SIG-M5 (cell line): ENCODE measurements around the gene MAPK8IP1.

Experiments
- DNase-seq: peaks from one replicate; lab custom pipeline; 2025; lab: John Stamatoyannopoulos, UW

Gene MAPK8IP1

DNA sequence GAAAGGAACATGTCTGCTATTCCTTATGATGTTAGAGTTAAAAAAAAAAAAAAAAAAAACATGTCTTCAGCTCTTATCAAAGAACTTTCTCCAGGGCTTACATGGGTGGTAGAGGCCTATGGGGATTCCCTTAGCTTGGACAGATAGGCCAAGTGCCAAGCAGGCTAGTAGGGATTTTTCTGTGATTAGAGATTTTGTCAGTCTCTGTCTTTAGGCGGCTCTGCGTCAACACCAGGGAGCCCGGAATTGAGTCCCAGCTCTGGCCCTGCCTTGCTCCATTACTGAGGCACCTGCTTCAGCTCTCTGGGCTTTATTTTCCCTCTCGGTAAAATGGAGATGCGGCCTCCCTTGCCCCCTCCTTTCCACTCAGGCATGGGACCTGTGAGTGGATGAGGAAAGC, 25.1 kb upstream of the MAPK8IP1 start:
- DNase-seq: no peak

DNA sequence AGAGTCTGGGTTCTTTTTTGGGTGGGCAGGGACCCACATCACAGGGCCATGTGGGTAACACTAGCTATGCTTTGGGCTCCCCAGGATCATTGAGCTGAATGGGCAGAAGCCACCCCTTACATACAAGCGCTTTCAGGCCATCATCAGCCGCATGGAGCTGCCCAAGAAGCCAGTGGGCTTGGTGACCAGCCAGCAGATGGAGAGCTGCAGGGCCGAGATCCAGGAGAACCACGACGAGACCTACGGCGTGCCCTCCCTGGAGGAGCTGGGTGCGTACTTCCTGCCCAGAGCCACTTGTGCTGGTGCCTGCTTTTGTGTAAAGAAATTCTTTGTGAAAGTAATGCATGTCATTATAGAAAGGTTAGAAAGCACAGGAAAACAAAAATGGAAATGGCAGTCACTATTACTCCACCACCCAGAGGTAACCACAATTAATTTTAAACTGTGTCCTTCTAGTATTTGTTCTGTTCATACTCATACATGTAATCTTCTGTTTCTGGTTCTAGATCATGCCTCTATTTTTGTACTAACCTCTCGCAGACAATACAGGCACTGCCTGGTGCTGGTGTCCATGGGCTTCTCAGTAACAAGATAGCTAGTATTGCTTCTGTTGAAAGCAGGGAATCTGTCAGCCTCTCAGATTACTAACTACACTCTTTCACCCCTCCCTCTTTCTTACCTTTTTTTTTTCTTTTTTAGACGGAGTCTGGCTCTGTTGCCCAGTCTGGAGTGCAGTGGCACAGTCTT, 24.5 kb upstream of the MAPK8IP1 start:
- DNase-seq: no peak

DNA sequence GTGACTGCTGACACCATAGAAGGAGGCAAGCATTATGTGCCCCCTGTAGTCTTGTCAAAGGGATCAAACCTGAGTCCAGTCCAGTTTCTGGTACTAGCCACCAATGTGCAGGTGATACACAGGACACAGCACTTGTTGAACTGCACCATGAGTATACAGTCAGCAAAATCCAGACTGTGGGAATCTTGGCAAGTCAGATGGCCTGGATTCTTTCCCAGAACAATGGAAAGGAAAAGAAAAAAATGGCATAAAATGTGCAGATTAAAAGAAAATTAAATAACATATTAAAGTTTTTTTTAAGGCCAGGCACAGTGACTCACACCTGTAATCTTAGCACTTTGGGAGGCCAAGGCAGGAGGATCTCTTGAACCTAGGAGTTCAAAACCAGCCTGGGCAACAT, 21.4 kb upstream of the MAPK8IP1 start:
- no peak for DNase-seq

DNA sequence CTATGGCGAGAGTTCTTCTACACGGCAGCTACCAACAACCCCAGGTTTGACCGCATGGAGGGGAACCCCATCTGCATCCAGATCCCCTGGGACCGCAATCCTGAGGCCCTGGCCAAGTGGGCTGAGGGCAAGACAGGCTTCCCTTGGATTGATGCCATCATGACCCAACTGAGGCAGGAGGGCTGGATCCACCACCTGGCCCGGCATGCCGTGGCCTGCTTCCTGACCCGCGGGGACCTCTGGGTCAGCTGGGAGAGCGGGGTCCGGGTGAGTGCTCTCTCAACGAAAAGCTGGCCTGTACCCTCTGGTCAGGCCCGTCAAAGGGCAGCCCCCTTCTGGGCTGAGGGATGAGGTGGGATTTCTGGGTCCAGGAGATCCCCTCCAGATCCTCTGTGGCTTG, 15.9 kb upstream of the MAPK8IP1 start:
- DNase-seq: no peak

DNA sequence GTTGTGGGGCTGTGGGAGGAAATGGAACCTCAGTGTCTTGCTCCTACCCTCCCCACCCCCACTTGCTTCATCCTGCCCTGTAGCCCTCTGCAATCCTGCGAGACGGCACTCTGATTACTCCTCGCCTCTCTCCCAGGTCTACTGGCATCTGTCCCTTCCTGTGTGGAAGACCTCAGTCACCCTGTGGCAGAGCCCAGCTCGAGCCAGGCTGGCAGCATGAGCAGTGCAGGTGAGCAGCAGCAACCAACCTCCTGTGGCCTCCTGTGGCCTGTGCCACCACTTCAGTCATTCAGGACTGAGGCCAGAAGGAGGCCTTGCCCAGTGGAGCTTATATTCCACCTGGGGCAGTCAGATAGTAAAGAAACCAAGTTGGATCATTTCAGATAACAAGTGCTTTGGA, 14.7 kb upstream of the MAPK8IP1 start:
- DNase-seq: no peak

DNA sequence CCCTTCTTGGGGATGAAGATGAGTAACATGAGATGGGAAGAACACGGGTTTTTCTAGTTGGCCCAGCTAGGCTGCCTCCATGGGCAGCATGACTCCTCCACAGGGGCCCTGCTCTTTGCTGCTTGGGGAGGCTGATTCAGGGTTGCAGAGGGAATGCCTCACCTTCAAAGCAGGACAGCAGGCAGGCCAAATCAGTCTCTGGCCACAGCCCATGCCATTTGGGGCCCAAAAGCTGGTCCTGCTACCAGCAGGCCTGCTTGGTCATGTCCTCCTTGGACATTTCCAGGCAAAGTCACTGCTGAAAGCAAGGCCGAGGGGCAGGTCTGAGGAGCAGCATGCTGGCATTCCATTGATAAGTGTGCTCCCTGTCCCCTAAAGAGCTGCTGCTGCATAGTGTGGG, 13.8 kb upstream of the MAPK8IP1 start:
- DNase-seq: no peak

DNA sequence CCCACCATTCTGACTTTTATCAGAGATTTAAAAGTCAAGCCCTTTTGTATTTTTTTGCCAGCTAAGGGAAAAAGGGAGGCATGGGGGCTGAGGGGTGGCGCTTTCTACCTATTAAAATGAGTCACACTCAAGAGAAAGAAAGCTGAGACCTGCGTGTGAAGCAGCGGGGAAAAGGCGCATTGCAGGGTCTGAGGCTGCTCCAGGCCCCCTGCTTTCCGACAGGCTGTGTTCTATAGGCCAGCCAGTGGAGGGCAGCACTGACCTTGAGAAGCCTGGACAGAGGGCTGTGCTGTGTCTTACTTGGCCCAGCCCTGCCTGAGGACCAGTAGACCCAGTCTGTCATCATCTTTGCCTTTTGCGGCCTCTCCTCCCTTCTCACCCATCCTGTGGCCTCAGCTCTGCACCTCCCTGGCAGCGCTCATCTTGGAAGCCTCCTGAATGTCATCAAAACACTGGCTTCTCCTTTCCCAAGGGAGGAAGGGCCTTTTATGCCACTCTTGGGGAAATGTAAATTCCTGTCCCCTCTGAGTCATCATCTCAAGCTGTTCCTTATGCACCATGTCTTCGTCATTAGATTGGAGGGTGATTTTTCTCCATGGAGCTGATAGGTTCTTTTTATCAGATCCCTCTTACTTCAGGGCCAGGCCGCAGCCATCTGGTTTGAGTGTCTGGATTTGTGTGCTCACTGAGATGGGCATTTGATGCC, 12.6 kb upstream of the MAPK8IP1 start:
- no peak for DNase-seq

DNA sequence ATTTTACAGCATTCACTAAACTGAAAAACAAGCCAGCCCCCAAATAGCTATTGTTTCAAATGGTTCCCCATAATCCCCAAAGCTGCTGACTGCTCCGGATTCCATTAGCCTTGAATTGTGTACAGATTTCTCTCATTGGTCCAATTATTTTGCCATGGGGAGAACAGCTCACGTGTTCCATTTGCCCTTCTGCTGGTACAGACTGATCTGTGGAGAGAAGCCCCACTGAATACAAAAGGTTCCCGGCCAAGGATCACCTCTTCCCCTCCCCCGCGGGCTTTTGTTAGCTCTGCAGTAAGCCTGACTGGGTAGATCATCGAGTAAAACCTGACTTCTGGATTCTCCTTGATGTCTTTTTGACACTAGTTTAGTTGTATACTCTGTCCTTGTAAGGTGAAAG, 9.1 kb upstream of the MAPK8IP1 start:
- no peak for DNase-seq

DNA sequence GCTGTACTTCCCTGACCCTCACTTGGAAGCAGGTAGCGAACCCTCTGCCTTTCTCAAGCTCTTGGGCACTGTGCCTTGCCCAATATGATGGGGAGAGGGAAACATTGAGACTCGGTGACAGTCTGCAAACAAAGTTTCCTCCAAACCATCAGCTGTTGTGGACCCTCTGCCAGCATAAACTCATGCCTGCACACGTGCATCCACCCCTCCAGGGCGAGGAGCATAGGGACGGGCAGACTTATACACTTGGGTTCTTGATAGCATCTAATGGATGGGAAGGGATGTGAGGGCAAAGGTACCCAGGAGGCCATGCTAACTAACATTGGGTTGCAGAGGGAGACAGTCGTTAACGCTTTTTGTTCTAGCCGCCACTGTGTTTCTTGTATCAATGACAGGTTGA, 8.2 kb upstream of the MAPK8IP1 start:
- DNase-seq: no peak

DNA sequence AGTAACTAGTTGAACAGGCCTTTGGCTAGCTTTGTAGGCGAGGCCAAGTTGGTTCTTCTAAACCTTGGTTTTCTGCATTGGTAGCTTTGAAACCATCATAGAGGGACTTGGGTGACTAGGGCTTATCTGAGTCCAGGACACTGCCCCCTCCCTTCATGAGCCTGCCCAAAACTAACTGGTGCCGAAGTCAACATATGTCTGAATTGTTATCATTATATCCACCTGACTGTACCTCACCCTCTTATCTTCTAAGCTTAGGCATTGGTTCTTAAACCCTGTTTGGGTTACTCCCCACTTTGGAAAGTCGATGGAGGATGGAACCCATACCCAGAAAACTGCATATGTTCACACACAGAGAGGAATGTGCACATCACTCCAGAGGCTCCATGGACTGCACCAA, 7.6 kb upstream of the MAPK8IP1 start:
- DNase-seq: no peak

DNA sequence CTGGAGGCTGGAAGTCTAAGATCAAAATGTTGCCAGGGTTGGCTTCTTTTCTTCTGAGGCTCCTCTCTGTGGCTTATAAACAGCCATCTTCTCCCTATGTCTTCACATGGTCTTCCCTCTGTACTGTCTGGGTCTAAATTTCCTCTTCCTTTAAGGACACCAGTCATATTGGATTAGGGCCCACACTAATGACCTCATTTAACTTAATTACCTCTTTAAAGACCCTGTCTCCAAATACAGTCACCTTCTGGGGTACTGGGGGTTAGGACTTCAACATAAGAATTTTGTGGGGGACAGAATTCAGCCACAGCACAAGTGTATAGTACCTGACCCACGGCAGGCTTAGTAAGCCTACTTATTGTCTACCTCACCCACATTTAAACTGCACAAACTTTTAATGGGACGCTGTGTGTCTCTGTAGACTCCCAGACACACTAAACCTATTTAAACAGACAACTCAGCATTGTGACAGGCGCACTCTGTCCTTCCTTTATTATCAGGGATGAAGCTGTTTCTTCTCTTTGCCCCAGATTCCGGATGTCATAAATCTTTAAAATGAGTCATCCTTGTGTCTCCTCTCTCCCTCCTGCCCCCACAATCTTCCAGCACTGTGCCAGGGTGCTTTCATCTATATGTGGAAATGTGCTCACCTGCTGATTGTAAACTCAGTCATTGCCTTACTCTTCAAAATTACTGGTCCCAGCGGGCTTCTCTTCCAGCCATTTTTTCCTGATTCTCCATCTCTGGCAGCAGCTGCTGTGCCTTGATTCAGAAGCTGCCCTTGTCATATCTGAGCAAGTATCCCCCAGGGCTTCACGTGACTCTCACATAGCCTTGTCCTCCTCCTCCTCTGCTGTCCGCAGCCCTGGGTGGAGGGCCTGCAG, 5.4 kb upstream of the MAPK8IP1 start:
- DNase-seq: no peak

DNA sequence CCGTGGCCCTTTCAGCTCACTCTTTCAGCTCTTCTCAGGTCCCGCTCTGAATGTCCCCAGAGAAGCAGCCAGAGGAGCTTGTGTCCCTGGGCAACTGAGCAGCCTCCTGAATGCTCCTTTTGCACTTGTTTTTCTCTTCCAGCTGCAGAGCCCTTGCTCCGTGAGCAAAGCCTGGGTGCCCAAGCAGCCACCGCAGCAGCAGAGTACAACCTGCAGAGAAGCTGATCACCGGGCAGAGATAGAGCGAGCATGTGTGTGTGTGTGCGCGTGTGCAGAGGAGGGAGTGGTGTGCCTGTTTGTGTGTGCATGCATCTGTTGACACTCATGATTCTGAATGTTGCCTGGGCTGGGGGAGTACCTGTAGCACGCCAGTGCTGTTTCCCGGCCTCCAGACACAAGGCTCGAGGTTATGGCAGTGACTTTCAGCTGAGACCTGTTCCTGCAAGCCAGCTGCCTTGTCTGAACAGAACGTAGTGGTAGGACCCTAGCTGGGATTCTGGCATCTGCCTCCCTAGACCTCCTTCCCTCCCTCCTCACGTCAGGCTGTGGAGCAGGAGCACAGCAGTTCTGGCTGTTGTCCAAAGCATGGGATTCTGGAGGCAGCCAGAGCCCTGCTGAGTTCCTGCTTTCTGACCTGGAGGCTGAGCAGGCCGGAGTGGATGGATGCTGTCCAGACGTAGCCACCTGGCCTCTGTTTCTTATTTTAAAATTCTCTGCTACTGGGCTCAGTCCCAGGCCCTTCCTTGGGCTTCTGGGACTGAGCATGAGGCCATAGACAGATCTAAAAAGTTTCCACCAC, 4.5 kb upstream of the MAPK8IP1 start:
- no peak for DNase-seq

DNA sequence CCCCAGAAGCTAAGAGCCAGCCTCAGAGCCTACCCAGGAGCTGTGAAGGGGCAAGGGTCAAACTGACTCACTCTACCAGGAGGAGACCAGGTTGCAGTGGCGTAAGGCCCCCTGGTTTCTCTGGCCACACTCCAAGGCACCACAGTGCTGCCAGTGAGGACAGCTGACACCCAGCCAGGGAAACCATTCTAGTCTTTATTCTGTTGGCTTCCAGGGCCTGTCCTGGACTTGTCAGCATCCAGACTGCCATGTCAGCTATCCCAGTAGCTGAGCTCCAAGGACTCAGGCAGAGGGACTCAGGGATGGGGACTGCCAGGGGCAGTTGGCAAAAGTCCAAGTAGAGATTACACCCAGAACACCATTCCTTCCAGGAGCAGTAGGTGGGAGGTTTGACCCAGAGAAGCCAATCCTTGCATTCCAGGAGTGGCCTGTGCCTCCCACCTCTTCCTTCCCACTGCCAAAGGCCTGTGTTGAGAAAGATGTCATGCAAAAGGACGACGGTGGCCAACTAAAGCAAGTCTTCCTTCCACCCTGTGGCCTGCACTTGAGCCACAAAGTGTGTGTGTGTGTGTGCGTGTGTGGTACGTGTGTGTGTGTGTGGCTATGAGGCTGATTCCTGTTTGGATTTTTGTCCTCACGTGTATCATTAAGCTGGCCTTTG, 3.6 kb upstream of the MAPK8IP1 start:
- no peak for DNase-seq

DNA sequence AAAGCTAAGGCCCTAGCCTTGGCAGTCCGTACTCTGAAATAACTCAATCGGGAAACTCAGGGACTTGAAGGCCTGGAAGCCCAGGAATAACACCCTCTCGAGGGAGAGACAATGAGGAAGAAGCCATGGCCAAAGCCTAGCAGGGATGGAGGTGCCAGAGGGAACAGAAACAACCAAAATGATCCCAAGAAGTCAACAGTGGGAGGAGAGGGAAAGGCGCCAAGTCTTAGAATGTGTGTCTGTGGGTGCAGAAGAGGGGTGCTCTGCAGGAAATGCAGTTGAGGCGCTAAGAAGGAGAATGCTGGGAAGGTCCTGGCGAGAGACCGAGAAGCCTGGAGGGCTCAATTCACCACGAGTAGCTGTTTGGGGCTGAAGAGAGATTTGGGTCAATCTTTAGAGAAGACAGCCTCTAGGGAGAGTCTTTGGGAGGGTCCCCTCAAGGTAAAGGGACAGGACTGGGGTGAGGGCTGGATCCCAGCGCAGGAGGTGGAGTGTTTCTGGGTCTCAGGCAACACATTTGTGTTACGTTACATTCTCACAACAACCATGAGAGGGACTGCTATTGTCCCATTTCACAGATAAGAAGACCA, 760 bp upstream of the MAPK8IP1 start:
- DNase-seq: no peak

DNA sequence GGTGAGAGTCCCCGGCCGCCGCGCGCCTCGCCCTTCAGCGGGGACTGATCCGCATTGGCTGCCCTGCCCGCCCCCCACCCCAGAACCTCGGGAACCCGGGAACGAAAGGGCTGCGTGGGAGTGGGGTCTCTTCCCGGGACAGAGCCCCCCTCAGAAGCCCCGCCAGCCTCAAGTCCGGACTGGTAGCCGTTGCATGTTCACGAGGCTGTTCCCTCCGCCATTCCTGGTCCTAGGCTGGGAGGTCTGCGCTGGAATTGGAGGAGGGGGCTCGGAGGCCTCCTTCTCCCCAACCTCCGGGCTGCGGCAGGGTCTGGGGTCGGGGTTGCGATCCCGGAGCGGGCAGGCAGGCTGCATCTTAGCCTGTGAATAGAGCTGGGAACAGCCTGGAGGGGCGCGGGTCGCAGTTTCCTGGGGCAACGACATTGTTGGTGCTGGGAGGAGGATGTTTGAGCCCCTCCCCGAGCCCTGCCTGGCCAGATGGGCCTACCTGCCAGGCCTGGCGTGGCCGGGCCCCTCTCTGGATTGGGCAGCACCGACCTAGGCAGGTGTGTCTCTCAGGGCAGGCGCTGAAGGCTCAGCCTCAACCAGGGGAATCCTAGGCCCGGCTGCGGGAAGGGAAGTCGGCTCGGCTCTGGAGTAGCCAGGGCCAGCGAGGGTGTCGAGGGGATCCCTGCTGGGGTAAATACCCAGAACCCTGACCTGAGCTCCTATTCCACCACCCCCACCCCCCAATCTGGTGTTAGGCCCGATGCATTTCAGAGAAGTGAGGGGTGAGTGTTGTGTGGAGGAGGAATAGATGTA, 670 bp downstream of the MAPK8IP1 start:
- no peak for DNase-seq

DNA sequence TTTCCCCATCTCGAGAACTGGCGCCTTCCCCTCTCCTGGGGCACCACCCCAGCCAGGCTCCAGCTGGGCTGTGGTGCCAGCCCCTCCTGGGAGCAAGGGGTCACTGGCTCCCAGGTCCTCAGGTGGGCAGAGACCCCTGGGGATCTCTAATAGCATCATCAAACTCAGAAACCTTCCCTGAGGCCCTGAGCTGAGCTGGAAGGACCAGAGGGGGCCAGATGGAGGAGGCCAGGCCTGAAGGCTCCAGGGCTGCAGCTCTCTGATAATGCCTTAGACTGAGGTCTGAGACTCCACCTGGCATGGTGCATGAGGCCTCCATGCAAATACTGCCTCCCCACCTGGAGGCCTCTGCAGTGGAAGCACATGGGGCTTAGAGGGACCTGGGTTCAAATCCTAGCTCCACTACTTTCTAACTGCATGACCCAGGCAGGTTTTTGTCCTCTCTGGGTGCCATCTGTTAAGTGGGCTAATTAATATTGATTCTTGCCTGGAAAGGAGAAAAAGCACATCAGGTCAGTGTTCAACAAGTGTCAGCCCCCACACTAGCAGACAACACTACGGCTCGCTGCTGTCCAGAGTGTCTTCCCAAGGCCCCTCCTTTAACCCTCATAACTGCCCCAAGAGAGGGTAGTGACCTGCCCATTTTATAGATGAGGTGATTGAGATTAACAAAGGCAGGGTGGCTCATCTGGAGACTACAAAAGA, 1.5 kb downstream of the MAPK8IP1 start:
- no peak for DNase-seq

DNA sequence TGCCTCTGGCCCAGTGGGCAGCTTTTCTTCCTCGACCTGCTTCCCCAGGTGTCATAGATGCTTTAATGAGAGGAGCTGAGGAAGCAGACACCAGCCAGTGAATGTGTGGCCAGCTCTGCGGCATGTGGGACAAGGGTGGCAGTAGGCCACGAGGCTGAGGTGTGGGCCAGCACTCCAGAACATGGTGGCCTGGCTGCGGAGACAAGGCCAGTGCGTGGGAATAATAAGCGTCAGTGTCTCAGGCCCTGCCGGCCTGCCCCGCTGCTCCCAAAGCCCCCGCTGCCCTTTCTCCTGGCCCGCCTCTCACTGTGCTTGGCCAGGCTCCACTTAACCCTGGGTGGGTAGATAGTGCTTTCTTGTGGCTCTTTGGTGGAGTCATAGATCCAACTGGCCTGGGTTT, 2.1 kb downstream of the MAPK8IP1 start:
- no peak for DNase-seq

DNA sequence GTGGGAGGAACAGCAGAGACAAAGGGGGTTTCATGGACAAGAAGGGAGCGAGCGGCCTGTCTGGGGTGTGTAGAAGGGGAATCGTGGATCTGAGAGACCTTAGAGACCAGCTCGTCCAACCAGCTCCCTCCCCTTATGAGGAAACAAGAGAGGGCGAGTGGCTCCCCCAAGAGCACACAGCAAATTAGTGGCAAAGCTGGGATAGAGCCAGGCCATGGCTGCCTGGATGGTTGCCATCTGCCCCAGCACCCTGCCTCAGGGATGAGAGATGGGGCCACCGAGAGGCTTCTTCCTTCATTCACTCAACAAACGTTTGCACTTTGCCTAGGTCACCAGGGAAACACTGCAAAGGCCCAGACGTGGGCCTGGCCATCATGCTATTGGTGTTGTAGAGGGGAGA, 4.1 kb downstream of the MAPK8IP1 start:
- DNase-seq: no peak

DNA sequence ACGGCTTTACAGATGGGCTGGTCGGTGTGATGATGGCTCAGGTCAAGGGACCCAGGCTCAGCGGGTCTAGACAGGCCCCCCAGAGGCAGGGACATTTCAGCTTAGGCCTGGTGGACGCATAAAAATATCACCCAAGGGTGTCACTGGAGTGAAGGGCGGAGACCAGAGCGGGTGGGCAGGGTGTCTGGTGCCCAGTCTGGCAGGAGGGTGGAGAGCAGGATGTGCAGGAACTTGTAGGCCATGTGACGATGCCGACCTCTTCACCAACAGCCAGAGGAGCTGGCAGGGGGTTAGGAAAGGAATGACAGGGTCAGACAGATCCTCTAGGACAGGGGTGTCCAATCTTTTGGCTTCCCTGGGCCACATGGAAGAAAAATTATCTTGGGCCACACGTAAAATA, 4.5 kb downstream of the MAPK8IP1 start:
- DNase-seq: no peak
